GM12878 (cell line): ENCODE data around the gene FFAR1. TPM values are rescaled to one million over a fixed set of nuclear protein-coding genes. Genes with fewer than 3 reads are reported as not detected.

ENCODE experiments used
- ATAC-seq: fragments of 200-7000 bp; cut with Tn5 transposase; 3 replicates; pipeline ENCODE4 v1.9.1; 2020; ENCODE audit warnings: mild to moderate bottlenecking, moderate library complexity
- BruUV-seq: library from RNA; stranded (reverse); fragments of 400-500 nt; replicated peaks from 2 replicates; lab custom pipeline; 2021; lab: Mats Ljungman, UMichigan
- CTCF ChIA-PET: fragments of 300-600 bp; sonication (Branson Sonifier 250); formaldehyde crosslinking; extraction: SDS; loops from one replicate; lab custom pipeline; 2021; ENCODE audit warnings: inconsistent platforms; lab: Yijun Ruan, JAX
- POLR2A ChIA-PET: fragments of 350-600 bp; formaldehyde crosslinking; extraction: SDS; loops from one replicate; lab custom pipeline; 2021; ENCODE audit warnings: inconsistent platforms; lab: Charles Lee
- RAD21 ChIA-PET: fragments of 300-600 bp; sonication (Branson Sonifier 250); formaldehyde crosslinking; loops from one replicate; lab custom pipeline; 2023; ENCODE audit warnings: antibody characterized with exemption; ENCODE audit not compliant: unreplicated experiment; lab: Charles Lee
- SMC1A ChIA-PET: fragments of 300-600 bp; sonication (Branson Sonifier 250); formaldehyde crosslinking; loops from one replicate; lab custom pipeline; 2023; ENCODE audit not compliant: unreplicated experiment, uncharacterized antibody; lab: Charles Lee
- DNase-seq: peaks from one replicate; pipeline ENCODE4 v3.0.0-alpha.2; 2011; ENCODE audit warnings: low read depth, low spot score
- FAIRE-seq: peaks from 3 replicates; lab custom pipeline; 2011; peaks lifted over from hg19 to GRCh38; lab: Jason Lieb, UNC
- H2AFZ ChIP-seq: 2 replicates; pipeline ENCODE4 v1.6.0; 2011; ENCODE audit warnings: low read depth, low read length, control low read depth; ENCODE audit not compliant: control insufficient read depth
- H3K27ac ChIP-seq: 2 replicates; pipeline ENCODE4 v1.5.1; 2011; ENCODE audit warnings: control low read depth; ENCODE audit not compliant: control insufficient read depth, insufficient read depth
- H3K27me3 ChIP-seq, 2 experiments: replicated peaks in 1 of 2; 2 replicates each; pipeline versions ENCODE4 v1.6.0 to v1.6.1; 2011; ENCODE audit warnings: low read length in 1 of 2; ENCODE audit not compliant: control insufficient read depth in 2 of 2, insufficient read depth in 2 of 2
- H3K36me3 ChIP-seq, 2 experiments: 2 replicates each; pipeline ENCODE4 v1.5.1; 2011; ENCODE audit warnings: low read length in 1 of 2; ENCODE audit not compliant: control insufficient read depth in 2 of 2, insufficient read depth in 2 of 2
- H3K4me1 ChIP-seq: 2 replicates; pipeline ENCODE4 v1.6.1; 2011; ENCODE audit warnings: mild to moderate bottlenecking, low read length, moderate library complexity, mixed read lengths; ENCODE audit not compliant: control insufficient read depth, insufficient read depth
- H3K4me2 ChIP-seq: 2 replicates; pipeline ENCODE4 v1.6.0; 2011; ENCODE audit warnings: control low read depth; ENCODE audit not compliant: control insufficient read depth, insufficient read depth
- H3K4me3 ChIP-seq: fragments of 200-600 bp; sonication (generic); 2 replicates; pipeline ENCODE4 v1.5.1; 2016
- H3K79me2 ChIP-seq: 2 replicates; pipeline ENCODE4 v1.6.0; 2011; ENCODE audit warnings: low read length; ENCODE audit not compliant: control insufficient read depth, insufficient read depth
- H3K9ac ChIP-seq: 2 replicates; pipeline ENCODE4 v1.8.0; 2011; ENCODE audit warnings: low read length, control low read depth, mixed read lengths; ENCODE audit not compliant: control insufficient read depth, insufficient read depth
- H3K9me3 ChIP-seq: replicated peaks from 3 replicates; pipeline ENCODE4 v1.5.1; 2011; ENCODE audit warnings: mild to moderate bottlenecking, low read length; ENCODE audit not compliant: control insufficient read depth, insufficient read depth
- H4K20me1 ChIP-seq: 2 replicates; pipeline ENCODE4 v1.6.0; 2011; ENCODE audit not compliant: control insufficient read depth, insufficient read depth
- CBFB ChIP-seq: IDR thresholded peaks from 2 replicates; pipeline ENCODE4 v1.6.1; 2016; ENCODE audit warnings: antibody characterized with exemption, low read depth
- IRF5 ChIP-seq: fragments of 450-650 bp; IDR thresholded peaks from 2 replicates; pipeline ENCODE4 v1.6.1; 2017; ENCODE audit warnings: borderline replicate concordance
- KLF5 ChIP-seq: fragments of 450-650 bp; IDR thresholded peaks from 2 replicates; pipeline ENCODE4 v1.6.1; 2014; ENCODE audit warnings: mild to moderate bottlenecking; ENCODE audit not compliant: partially characterized antibody
- NKRF ChIP-seq: fragments of 450-650 bp; conservative IDR thresholded peaks from 2 replicates; pipeline ENCODE4 v1.6.1; 2017; ENCODE audit warnings: mild to moderate bottlenecking, moderate library complexity
- SUZ12 ChIP-seq: fragments of 200-600 bp; sonication (generic); IDR thresholded peaks from one replicate; pipeline ENCODE4 v1.6.1; 2018; ENCODE audit warnings: antibody characterized with exemption, mild to moderate bottlenecking; ENCODE audit not compliant: unreplicated experiment
- ZBTB11 ChIP-seq: fragments of 450-650 bp; formaldehyde crosslinking; IDR thresholded peaks from 2 replicates; pipeline ENCODE4 v1.5.0; 2022; ENCODE audit warnings: mild to moderate bottlenecking, missing genetic modification characterization
- ZNF274 ChIP-seq: IDR thresholded peaks from one replicate; pipeline ENCODE4 v1.8.0; 2011; ENCODE audit not compliant: insufficient read length, insufficient read depth
- ZNF592 ChIP-seq: fragments of 450-650 bp; IDR thresholded peaks from 2 replicates; pipeline ENCODE4 v1.6.1; 2017; ENCODE audit warnings: mild to moderate bottlenecking, moderate library complexity
- WGBS: methylation state at CpG from one replicate; pipeline ENCODE4 v1.1.6; 2016; ENCODE audit warnings: low lambda C conversion rate; ENCODE audit not compliant: insufficient replicate concordance, insufficient coverage; ENCODE audit errors: missing lambda C conversion rate; 5-methylcytosine and 5-hydroxymethylcytosine counted together
- in situ Hi-C: fragments of 300-500 bp; cut with MboI; formaldehyde crosslinking; loops from 9 replicates; pipeline ENCODE4 v1.14.3; 2018; ENCODE audit warnings: mixed read lengths
- intact Hi-C: fragments of 100-400 bp; cut with micrococcal nuclease; formaldehyde crosslinking; loops from one replicate; pipeline ENCODE4 v1.14.2; 2022; ENCODE audit not compliant: unreplicated experiment
- polyA plus RNA-seq, 11 experiments: library from polyadenylated mRNA; depleted of rRNA in 4 of 11; unstranded in 6 of 11; stranded (reverse) in 5 of 11; fragments of >200 nt; fragmentation: Nextera tagmentation in 4 of 11; fragmentation: Illumina TruSeq in 1 of 11; extraction: Ambion mirVana in 4 of 11; extraction: Trizol in 1 of 11; gene quantifications; 1 replicate in 1 of 11; 2 replicates in 10 of 11; pipeline versions ENCODE4 v1.2.1 to v1.2.3, GENCODE V29; 2011 to 2016; ENCODE audit warnings: inconsistent platforms in 2 of 11, missing spikeins in 2 of 11, low read depth in 1 of 11
- total RNA-seq, 4 experiments: library from RNA; depleted of rRNA in 3 of 4; stranded (reverse); fragments of >200 nt in 3 of 4; fragmentation: Illumina TruSeq in 1 of 4; extraction: Trizol in 1 of 4; gene quantifications; 2 replicates each; pipeline versions ENCODE4 v1.2.1 to v1.2.3, GENCODE V29; 2013 to 2021

Gene FFAR1
- total and polyA plus RNA-seq, 10 of the 15 experiments (the other 5 are each of a cell fraction or from before 2014, with no cell fraction given): 0.05 to 0.62 (median 0.14) TPM; not detected in 2

GRCh38 chr19:35347930-35348298 is 212 bp downstream of the FFAR1 start (continued):
- peak; percentile 42 for TF ChIP-seq ZNF592
- no peak for TF ChIP-seq KLF5
- TF ChIP-seq ZNF274: no peak
- TF ChIP-seq CBFB: no peak

GRCh38 chr19:35348911-35349611 is 1.4 kb downstream of the FFAR1 start:
- ATAC-seq: peak; percentile 3; the same call in 1 of the 3 replicates
- no peak for FAIRE-seq
- ChIA-PET CTCF (interaction anchor here (0.6 to 5.8 kb wide), 11 partner anchors 15 to 160 kb away, joined by 3 to 61 read pairs (median 5); no protein-coding TSS in a partner anchor), RAD21 (interaction anchor here (0.6 to 6.2 kb wide), 9 partner anchors 17 to 243 kb away, joined by 3 to 127 read pairs (median 6); partner anchors contain the start of gene CD22), SMC1A (interaction anchor here (0.6 to 7.7 kb wide), 15 partner anchors 17 to 207 kb away, joined by 3 to 152 read pairs (median 4); partner anchors contain the start of gene CD22), POLR2A (interaction anchor here (0.9 to 5.4 kb wide), 9 partner anchors 16 to 156 kb away, joined by 3 to 135 read pairs (median 3); no protein-coding TSS in a partner anchor)
- intact Hi-C loops: loop anchor here (5.0 kb wide), 3 partner anchors 42 to 248 kb away; partner anchors contain the start of gene USF2
- Histone ChIP-seq H4K20me1 (no peaks in the 10 kb centered on the region), H2AFZ (no peak overlapping the region), H3K27ac (peak overlapping the region; percentile 97; the same call in 1 of the 2 replicates), H3K4me2 (no peak overlapping the region), H3K27me3 (no peaks in the 10 kb centered on the region), H3K79me2 (no peaks in the 10 kb centered on the region), H3K9ac (no peak overlapping the region), H3K9me3 (no peaks in the 10 kb centered on the region), H3K4me1 (peaks cover 59% of the 10 kb centered on the region), H3K4me3 (no peak overlapping the region), H3K36me3 (peaks cover 4 to 6% of the 10 kb centered on the region in 2 experiments; a peak in 3 of 4 replicates)
- DNase-seq: no peak
- 58% methylated on average over 18 of the region's 18 CpGs for WGBS
- BruUV-seq: no TSS peak
- in situ Hi-C loops: loop anchor here (5.0 kb wide), 1 partner anchor 118 kb away; no protein-coding TSS in a partner anchor
- no peak for TF ChIP-seq IRF5
- no peak for TF ChIP-seq ZBTB11
- no peak for TF ChIP-seq NKRF
- no peak for TF ChIP-seq SUZ12
